ENCODE results near the gene DNAJB4.

DNA sequence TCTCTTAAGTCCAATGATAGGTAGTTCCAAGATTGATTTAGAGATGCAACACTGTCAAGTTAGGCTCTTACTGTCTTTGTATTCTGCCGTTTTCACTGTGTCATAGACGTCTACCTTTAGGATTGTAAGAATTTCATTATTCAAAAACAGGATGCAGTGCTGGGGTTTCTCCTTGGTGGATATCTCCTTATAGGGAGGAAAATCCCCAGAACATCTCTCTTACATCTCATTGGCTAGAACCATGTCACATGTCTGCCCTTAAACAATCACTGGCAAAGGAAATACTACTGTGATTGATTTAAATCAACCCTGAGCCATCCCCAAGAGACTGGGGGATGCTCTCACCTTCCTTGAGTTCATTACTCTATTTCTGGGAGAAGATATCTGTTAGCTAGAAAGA, 15.0 kb upstream of the DNAJB4 start:
- TF ChIP-seq, protein P1, sequence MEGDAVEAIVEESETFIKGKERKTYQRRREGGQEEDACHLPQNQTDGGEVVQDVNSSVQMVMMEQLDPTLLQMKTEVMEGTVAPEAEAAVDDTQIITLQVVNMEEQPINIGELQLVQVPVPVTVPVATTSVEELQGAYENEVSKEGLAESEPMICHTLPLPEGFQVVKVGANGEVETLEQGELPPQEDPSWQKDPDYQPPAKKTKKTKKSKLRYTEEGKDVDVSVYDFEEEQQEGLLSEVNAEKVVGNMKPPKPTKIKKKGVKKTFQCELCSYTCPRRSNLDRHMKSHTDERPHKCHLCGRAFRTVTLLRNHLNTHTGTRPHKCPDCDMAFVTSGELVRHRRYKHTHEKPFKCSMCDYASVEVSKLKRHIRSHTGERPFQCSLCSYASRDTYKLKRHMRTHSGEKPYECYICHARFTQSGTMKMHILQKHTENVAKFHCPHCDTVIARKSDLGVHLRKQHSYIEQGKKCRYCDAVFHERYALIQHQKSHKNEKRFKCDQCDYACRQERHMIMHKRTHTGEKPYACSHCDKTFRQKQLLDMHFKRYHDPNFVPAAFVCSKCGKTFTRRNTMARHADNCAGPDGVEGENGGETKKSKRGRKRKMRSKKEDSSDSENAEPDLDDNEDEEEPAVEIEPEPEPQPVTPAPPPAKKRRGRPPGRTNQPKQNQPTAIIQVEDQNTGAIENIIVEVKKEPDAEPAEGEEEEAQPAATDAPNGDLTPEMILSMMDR (IDR thresholded peaks at IDR 0.05 in 2 of 3, conservative IDR thresholded peaks at IDR 0.05 in 1 of 3; ENCODE audit: borderline replicate concordance in 1 of 3, insufficient read depth in 1 of 3, low read depth in 2 of 3, low read length in 2 of 3), result no peak
- TF ChIP-seq, protein P2, sequence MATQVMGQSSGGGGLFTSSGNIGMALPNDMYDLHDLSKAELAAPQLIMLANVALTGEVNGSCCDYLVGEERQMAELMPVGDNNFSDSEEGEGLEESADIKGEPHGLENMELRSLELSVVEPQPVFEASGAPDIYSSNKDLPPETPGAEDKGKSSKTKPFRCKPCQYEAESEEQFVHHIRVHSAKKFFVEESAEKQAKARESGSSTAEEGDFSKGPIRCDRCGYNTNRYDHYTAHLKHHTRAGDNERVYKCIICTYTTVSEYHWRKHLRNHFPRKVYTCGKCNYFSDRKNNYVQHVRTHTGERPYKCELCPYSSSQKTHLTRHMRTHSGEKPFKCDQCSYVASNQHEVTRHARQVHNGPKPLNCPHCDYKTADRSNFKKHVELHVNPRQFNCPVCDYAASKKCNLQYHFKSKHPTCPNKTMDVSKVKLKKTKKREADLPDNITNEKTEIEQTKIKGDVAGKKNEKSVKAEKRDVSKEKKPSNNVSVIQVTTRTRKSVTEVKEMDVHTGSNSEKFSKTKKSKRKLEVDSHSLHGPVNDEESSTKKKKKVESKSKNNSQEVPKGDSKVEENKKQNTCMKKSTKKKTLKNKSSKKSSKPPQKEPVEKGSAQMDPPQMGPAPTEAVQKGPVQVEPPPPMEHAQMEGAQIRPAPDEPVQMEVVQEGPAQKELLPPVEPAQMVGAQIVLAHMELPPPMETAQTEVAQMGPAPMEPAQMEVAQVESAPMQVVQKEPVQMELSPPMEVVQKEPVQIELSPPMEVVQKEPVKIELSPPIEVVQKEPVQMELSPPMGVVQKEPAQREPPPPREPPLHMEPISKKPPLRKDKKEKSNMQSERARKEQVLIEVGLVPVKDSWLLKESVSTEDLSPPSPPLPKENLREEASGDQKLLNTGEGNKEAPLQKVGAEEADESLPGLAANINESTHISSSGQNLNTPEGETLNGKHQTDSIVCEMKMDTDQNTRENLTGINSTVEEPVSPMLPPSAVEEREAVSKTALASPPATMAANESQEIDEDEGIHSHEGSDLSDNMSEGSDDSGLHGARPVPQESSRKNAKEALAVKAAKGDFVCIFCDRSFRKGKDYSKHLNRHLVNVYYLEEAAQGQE (IDR thresholded peaks at IDR 0.05; ENCODE audit: low read depth), result no peak
- TF ChIP-seq SIN3A (IDR thresholded peaks at IDR 0.05; ENCODE audit: low read depth), result no peak
- TF ChIP-seq EZH2 (IDR thresholded peaks at IDR 0.05), result no peak
- TF ChIP-seq ZNF274 (IDR thresholded peaks at IDR 0.05; ENCODE audit: low read depth, low read length), result no peak
- no peak for TF ChIP-seq POLR2AphosphoS5 (IDR thresholded peaks at IDR 0.05; ENCODE audit: low read depth, low read length)
- no peak for TF ChIP-seq SRF (IDR thresholded peaks at IDR 0.05; ENCODE audit: low read depth)
- no peak for TF ChIP-seq EZH2phosphoT487 (IDR thresholded peaks at IDR 0.05; ENCODE audit: borderline replicate concordance)
- TF ChIP-seq RAD21 (IDR thresholded peaks at IDR 0.05; ENCODE audit: low read depth), result no peak
- TF ChIP-seq POLR2A (IDR thresholded peaks at IDR 0.05; ENCODE audit: borderline replicate concordance, extremely low read depth, insufficient read depth, insufficient read length), result no peak

Measured in HCT116 (cell line).